ENCODE results near the gene CCDC178.

DNA sequence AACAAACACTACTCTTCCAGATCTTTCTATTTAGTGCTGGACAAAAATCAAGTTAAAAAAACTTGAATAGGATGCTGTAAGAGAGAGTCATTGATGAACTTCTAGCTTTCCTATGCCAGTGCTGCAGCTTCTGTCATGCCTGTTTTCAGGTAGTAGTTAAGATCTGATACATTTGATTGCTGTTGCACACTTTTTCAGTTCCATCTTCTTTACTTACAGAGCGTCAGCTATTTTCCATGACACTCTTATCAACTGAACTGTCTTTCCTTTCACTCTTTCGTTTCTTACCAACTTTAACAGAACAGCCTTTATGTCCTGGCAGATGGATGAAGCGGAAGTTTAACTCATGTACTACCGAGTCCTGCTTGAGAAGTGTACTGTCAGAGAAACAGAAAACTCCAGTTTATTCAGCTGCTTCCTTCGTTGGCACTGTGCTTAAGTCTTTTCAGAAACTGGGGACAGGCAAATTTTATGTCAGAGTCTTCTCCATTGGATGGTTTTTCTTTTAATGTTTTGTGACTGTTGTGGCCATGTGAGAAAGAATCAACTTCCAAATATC is 521.8 kb downstream of the CCDC178 start:
- TF ChIP-seq, protein P1, sequence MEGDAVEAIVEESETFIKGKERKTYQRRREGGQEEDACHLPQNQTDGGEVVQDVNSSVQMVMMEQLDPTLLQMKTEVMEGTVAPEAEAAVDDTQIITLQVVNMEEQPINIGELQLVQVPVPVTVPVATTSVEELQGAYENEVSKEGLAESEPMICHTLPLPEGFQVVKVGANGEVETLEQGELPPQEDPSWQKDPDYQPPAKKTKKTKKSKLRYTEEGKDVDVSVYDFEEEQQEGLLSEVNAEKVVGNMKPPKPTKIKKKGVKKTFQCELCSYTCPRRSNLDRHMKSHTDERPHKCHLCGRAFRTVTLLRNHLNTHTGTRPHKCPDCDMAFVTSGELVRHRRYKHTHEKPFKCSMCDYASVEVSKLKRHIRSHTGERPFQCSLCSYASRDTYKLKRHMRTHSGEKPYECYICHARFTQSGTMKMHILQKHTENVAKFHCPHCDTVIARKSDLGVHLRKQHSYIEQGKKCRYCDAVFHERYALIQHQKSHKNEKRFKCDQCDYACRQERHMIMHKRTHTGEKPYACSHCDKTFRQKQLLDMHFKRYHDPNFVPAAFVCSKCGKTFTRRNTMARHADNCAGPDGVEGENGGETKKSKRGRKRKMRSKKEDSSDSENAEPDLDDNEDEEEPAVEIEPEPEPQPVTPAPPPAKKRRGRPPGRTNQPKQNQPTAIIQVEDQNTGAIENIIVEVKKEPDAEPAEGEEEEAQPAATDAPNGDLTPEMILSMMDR (IDR thresholded peaks at IDR 0.05), result no peak
- TF ChIP-seq POLR2A (IDR thresholded peaks at IDR 0.05) (no peak), EP300 (IDR thresholded peaks at IDR 0.05) (no peak)
